SK-N-SH treated with all-trans-retinoic acid at 6 μM for 48 hours (cell line): ENCODE measurements around the gene ASCC1.
"Not testable (repeated sequence)": the region's sequence is repeated elsewhere in the genome, so short reads cannot be mapped to it uniquely, and the experiment has no call there.

Experiments
- ATAC-seq: fragments of 200-7000 bp; cut with Tn5 transposase; 3 replicates; pipeline ENCODE4 v1.9.1; 2020; ENCODE audit warnings: mild to moderate bottlenecking, moderate library complexity
- ARNTL ChIP-seq: fragments of 450-650 bp; formaldehyde crosslinking; IDR thresholded peaks from 2 replicates; pipeline ENCODE4 v1.5.0; 2020; ENCODE audit warnings: low read depth, mild to moderate bottlenecking, moderate library complexity, borderline replicate concordance
- BACH2 ChIP-seq: fragments of 250-450 bp; sonication (Bioruptor Pico); IDR thresholded peaks from 2 replicates; pipeline ENCODE4 v1.9.0; 2021; ENCODE audit warnings: mild to moderate bottlenecking, borderline replicate concordance
- CSDC2 ChIP-seq: fragments of 250-450 bp; sonication (Bioruptor Pico); IDR thresholded peaks from 2 replicates; pipeline ENCODE4 v1.5.0; 2020; ENCODE audit warnings: mild to moderate bottlenecking, moderate library complexity
- ESRRG ChIP-seq: fragments of 250-450 bp; sonication (Bioruptor Pico); IDR thresholded peaks from 2 replicates; pipeline ENCODE4 v1.6.1; 2021; ENCODE audit warnings: mild to moderate bottlenecking
- GLIS3 ChIP-seq: fragments of 250-450 bp; sonication (Bioruptor Pico); IDR thresholded peaks from 2 replicates; pipeline ENCODE4 v1.5.0; 2020; ENCODE audit warnings: mild to moderate bottlenecking, moderate library complexity
- ISL1 ChIP-seq: fragments of 250-450 bp; sonication (Bioruptor Pico); IDR thresholded peaks from 2 replicates; pipeline ENCODE4 v2.1.2; 2022; ENCODE audit warnings: mild to moderate bottlenecking, moderate library complexity
- PPARA ChIP-seq: fragments of 250-450 bp; sonication (Bioruptor Pico); IDR thresholded peaks from 2 replicates; pipeline ENCODE4 v1.5.0; 2020; ENCODE audit warnings: mild to moderate bottlenecking, borderline replicate concordance
- RARB ChIP-seq: fragments of 250-450 bp; sonication (Bioruptor Pico); IDR thresholded peaks from 2 replicates; pipeline ENCODE4 v1.8.0; 2021; ENCODE audit warnings: mild to moderate bottlenecking, moderate library complexity
- SNAI2 ChIP-seq: fragments of 250-450 bp; sonication (Bioruptor Pico); IDR thresholded peaks from 2 replicates; pipeline ENCODE4 v1.5.0; 2020; ENCODE audit warnings: mild to moderate bottlenecking, moderate library complexity
- TCF4 ChIP-seq: fragments of 250-450 bp; sonication (Bioruptor Pico); IDR thresholded peaks from 2 replicates; pipeline ENCODE4 v1.8.0; 2021; ENCODE audit warnings: mild to moderate bottlenecking, moderate library complexity, borderline replicate concordance
- ZC3H10 ChIP-seq: fragments of 250-450 bp; sonication (Bioruptor Pico); IDR thresholded peaks from 2 replicates; pipeline ENCODE4 v1.5.1; 2021; ENCODE audit warnings: mild to moderate bottlenecking, moderate library complexity
- ZFP3 ChIP-seq: fragments of 250-450 bp; sonication (Bioruptor Pico); IDR thresholded peaks from 2 replicates; pipeline ENCODE4 v1.5.0; 2020; ENCODE audit warnings: mild to moderate bottlenecking, moderate library complexity
- ZFP30 ChIP-seq: fragments of 450-650 bp; formaldehyde crosslinking; IDR thresholded peaks from 2 replicates; pipeline ENCODE4 v1.5.0; 2022; ENCODE audit warnings: mild to moderate bottlenecking, moderate library complexity
- ZNF565 ChIP-seq: fragments of 450-650 bp; formaldehyde crosslinking; conservative IDR thresholded peaks from 2 replicates; pipeline ENCODE4 v1.5.0; 2020; ENCODE audit warnings: low read depth, mild to moderate bottlenecking, moderate library complexity
- ZNF70 ChIP-seq: fragments of 450-650 bp; formaldehyde crosslinking; IDR thresholded peaks from 2 replicates; pipeline ENCODE4 v1.5.0; 2020; ENCODE audit warnings: mild to moderate bottlenecking, moderate library complexity
- TF ChIP-seq, protein P1 (sequence below): fragments of 250-450 bp; sonication (Bioruptor Pico); IDR thresholded peaks from 2 replicates; pipeline ENCODE4 v1.5.1; 2020; ENCODE audit warnings: low read depth, mild to moderate bottlenecking, moderate library complexity
- TF ChIP-seq, protein P2 (sequence below): fragments of 250-450 bp; sonication (Bioruptor Pico); IDR thresholded peaks from 2 replicates; pipeline ENCODE4 v1.5.1; 2021; ENCODE audit warnings: mild to moderate bottlenecking, moderate library complexity
- TF ChIP-seq, protein P3 (sequence below): fragments of 250-450 bp; sonication (Bioruptor Pico); IDR thresholded peaks from 2 replicates; pipeline ENCODE4 v1.8.0; 2021; ENCODE audit warnings: low read depth, mild to moderate bottlenecking, moderate library complexity, borderline replicate concordance

Gene ASCC1

DNA sequence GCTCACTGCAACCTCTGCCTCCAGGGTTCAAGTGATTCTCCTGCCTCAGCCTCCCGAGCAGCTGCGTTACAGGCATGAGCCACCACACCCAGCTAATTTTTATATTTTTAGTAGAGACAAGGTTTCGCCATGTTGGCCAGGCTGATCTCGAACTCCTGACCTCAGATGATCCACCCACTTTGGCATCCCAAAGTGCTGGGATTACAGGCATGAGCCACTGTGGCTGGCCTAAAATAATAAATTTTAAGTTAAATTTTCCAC is 68.8 kb downstream of the ASCC1 start:
- TF ChIP-seq ZFP3 (CRISPR knock-in tag) (peak; percentile 33; the same call in 1 of the 2 replicates), SNAI2 (CRISPR knock-in tag) (peak; percentile 12; the same call in 1 of the 2 replicates)
- ATAC-seq, result not testable (repeated sequence)

DNA sequence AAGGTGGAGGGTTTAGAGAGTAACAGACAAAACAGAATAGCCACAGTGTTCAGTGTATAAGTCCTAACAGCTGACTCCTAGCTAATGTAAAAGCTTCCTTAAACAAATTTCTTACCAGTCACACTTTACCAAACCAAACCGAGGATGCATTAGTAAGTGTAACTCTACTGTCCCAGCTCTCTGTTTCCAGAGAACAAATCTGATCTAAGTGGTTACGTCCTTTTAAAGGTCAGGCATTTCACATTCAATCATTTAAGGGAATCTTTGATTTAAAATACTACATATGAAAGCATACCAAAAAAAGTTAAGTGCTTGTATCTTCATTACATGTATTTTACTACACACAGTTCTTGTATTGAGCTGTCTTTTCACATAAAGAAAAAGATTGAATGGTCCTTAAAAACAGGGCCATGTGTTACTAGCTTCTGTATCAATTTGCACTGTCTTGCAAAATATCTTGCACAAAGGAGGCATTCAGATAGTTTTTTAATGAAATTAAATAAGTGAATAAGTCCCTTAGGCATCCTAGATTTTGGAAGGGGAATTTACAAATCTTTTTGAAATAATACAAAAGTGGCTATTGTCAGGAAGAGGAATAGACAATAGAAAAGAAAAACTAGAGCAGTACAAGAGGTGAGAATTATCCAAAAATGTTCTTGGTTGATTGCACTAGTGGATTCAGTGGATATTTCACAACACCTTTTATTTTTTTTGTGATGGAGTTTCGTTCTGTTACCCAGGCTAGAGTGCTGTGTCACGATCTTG is 69.3 kb downstream of the ASCC1 start:
- ATAC-seq, result peak; percentile 76
- TF ChIP-seq ZNF565 (CRISPR knock-in tag) (no peak), ARNTL (no peak), ZC3H10 (CRISPR knock-in tag) (peak; percentile 68; the same call in 1 of the 2 replicates), SNAI2 (CRISPR knock-in tag) (0 out of 2 replicates have a peak, but pooled peaks have one; percentile 51), ISL1 (CRISPR knock-in tag) (peak; percentile 99), ZFP3 (CRISPR knock-in tag) (0 out of 2 replicates have a peak, but pooled peaks have one; percentile 5), TCF4 (CRISPR knock-in tag) (peak; percentile 76)
- TF ChIP-seq, protein P1, sequence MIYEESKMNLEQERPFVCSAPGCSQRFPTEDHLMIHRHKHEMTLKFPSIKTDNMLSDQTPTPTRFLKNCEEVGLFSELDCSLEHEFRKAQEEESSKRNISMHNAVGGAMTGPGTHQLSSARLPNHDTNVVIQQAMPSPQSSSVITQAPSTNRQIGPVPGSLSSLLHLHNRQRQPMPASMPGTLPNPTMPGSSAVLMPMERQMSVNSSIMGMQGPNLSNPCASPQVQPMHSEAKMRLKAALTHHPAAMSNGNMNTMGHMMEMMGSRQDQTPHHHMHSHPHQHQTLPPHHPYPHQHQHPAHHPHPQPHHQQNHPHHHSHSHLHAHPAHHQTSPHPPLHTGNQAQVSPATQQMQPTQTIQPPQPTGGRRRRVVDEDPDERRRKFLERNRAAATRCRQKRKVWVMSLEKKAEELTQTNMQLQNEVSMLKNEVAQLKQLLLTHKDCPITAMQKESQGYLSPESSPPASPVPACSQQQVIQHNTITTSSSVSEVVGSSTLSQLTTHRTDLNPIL (CRISPR knock-in tag), result peak; percentile 86; the same call in 1 of the 2 replicates
- TF ChIP-seq, protein P2, sequence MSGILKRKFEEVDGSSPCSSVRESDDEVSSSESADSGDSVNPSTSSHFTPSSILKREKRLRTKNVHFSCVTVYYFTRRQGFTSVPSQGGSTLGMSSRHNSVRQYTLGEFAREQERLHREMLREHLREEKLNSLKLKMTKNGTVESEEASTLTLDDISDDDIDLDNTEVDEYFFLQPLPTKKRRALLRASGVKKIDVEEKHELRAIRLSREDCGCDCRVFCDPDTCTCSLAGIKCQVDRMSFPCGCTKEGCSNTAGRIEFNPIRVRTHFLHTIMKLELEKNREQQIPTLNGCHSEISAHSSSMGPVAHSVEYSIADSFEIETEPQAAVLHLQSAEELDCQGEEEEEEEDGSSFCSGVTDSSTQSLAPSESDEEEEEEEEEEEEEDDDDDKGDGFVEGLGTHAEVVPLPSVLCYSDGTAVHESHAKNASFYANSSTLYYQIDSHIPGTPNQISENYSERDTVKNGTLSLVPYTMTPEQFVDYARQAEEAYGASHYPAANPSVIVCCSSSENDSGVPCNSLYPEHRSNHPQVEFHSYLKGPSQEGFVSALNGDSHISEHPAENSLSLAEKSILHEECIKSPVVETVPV (CRISPR knock-in tag), result peak; percentile 45; the same call in 1 of the 2 replicates

DNA sequence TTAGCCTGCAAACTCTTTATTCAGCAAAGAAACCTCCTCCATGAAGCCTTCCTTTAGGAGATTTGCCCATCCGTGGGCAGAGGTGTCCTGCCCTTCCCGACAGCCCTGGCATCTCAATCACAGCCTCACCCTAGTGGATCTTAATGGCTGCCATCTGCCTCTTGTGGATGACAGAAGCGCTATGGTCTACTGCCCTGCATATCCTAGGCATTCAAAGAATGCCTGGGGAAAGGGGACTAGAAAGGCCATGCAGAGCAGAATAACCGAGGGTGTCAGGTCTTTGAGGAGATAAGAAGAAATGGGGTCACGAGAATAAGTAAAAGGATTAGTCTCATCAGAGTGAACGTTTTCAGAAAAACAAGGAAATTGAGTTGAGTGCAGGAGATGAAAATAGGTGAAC is 70.0 kb downstream of the ASCC1 start:
- TF ChIP-seq ZFP30 (no peak), CSDC2 (no peak), TCF4 (CRISPR knock-in tag) (no peak), ESRRG (no peak), ZNF565 (CRISPR knock-in tag) (no peak), RARB (CRISPR knock-in tag) (no peak), ZC3H10 (CRISPR knock-in tag) (no peak), PPARA (no peak)
- TF ChIP-seq, protein P1 (CRISPR knock-in tag), result no peak
- peak; percentile 54; the same call in 2 of the 3 replicates for ATAC-seq

DNA sequence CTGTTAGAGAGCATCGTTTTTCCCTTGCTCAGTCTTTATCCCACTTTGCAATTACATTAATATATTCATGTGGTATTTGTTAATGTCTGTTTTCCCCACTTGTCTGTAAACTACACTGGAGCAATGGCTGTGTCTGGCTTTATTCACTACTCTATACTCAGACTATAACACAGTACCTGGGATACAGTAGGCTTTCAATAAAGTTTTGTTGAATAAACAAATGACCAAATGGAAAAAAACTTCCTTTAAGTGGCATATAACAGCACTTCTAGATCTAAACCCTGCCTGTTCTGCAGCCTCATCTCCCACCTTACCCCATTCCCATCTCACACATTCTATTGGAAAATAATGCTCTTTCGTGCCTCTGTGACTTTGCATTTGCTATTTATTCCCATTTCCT is 70.4 kb downstream of the ASCC1 start:
- peak; percentile 31; the same call in 1 of the 3 replicates for ATAC-seq
- peak; percentile 46; the same call in 1 of the 2 replicates for TF ChIP-seq TCF4 (CRISPR knock-in tag)
- TF ChIP-seq, protein P3, sequence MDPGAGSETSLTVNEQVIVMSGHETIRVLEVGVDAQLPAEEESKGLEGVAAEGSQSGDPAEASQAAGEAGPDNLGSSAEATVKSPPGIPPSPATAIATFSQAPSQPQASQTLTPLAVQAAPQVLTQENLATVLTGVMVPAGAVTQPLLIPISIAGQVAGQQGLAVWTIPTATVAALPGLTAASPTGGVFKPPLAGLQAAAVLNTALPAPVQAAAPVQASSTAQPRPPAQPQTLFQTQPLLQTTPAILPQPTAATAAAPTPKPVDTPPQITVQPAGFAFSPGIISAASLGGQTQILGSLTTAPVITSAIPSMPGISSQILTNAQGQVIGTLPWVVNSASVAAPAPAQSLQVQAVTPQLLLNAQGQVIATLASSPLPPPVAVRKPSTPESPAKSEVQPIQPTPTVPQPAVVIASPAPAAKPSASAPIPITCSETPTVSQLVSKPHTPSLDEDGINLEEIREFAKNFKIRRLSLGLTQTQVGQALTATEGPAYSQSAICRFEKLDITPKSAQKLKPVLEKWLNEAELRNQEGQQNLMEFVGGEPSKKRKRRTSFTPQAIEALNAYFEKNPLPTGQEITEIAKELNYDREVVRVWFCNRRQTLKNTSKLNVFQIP, result no peak
- TF ChIP-seq ZNF70 (CRISPR knock-in tag), result 0 out of 2 replicates have a peak, but pooled peaks have one; percentile 5

DNA sequence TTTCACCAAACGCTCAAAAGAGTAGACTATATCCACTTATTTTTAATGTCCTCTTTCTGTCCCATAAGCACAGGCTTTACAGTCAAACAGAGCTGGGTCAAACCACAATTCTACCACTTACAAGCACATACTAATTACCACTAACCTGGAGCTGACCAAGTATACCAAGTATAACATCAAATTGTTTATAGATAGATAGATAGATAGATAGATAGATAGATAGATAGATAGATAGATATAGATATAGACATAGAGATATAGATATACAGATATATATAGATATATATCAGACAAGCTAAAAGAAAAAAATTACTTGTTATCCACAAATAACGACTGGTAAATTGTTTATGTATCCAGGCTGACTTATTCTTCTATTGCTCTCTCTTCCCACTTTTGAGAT is 75.2 kb downstream of the ASCC1 start:
- TF ChIP-seq BACH2 (CRISPR knock-in tag), result no peak
- no peak for TF ChIP-seq RARB (CRISPR knock-in tag)
- TF ChIP-seq, protein P3, result no peak
- no peak for TF ChIP-seq ZFP3 (CRISPR knock-in tag)
- no peak for TF ChIP-seq GLIS3
- ATAC-seq, result no peak
